Measurements from ENCODE around the gene LYPD3.
A peak's percentile ranks its signal among the peaks of the same experiment; 100 is the strongest.

DNA sequence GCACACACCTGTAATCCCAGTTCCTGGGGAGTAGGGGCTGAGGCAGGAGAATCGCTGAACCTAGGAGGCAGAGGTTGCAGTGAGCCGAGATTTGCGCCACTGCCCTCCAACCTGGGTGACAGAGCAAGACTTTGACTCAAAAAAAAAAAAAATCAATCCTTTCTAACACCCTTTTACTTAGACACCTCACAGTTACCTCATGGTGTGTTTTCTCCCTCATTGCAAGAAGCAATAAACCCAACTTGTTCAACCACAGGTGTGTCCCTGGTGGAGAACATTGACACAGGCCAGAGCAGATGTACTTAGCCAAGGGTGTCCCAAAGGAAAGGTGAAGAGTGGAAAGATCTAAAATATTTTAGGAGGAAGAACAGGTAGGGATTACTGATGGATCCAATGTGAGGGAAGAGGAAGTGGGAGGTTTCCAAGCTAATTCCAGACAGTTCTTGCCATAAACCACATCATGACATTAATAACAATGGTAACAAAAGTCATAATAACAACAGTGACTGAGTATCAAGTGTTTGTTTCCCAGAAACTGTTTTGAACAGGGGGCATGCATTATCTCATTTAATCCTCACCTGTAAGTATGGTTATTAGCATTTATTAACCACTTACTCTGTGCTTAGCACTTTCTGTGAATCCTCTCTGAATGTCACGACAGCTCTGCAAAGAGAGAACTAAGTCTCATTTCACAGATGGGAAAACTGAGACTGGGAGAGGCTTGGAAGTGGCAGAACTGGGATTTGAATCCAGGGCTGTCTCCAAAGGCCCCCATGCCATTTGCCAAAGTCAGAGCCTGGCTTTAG lies 3.1 kb upstream of the LYPD3 start:
- TF ChIP-seq POLR2A (IDR thresholded peaks at IDR 0.05) = no peak
- TF ChIP-seq, protein P1, sequence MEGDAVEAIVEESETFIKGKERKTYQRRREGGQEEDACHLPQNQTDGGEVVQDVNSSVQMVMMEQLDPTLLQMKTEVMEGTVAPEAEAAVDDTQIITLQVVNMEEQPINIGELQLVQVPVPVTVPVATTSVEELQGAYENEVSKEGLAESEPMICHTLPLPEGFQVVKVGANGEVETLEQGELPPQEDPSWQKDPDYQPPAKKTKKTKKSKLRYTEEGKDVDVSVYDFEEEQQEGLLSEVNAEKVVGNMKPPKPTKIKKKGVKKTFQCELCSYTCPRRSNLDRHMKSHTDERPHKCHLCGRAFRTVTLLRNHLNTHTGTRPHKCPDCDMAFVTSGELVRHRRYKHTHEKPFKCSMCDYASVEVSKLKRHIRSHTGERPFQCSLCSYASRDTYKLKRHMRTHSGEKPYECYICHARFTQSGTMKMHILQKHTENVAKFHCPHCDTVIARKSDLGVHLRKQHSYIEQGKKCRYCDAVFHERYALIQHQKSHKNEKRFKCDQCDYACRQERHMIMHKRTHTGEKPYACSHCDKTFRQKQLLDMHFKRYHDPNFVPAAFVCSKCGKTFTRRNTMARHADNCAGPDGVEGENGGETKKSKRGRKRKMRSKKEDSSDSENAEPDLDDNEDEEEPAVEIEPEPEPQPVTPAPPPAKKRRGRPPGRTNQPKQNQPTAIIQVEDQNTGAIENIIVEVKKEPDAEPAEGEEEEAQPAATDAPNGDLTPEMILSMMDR (IDR thresholded peaks at IDR 0.05) = peak in 1 of 6 experiments; percentile 29

Data from esophagus squamous epithelium (tissue), 4 donors.